B cell (primary cell): Measurements from ENCODE around the gene TIRAP. TPM values are rescaled to one million over a fixed set of nuclear protein-coding genes. Genes with fewer than 3 reads are reported as not detected.

ENCODE experiments used
- ATAC-seq: fragments of 200-7000 bp; cut with Tn5 transposase; one replicate; pipeline ENCODE4 v1.10.0; 2021; ENCODE audit warnings: low read depth, mild to moderate bottlenecking, moderate number of reproducible peaks, moderate library complexity
- CTCF ChIA-PET: fragments of 350-600 bp; sonication (Branson Sonifier 250); formaldehyde crosslinking; loops from one replicate; lab custom pipeline; 2021; ENCODE audit warnings: antibody characterized with exemption, inconsistent platforms; lab: Charles Lee
- POLR2A ChIA-PET: fragments of 350-600 bp; sonication (Branson Sonifier 250); formaldehyde crosslinking; loops from one replicate; lab custom pipeline; 2021; ENCODE audit warnings: antibody characterized with exemption; lab: Charles Lee
- DNase-seq: peaks from one replicate; pipeline ENCODE4 v3.0.0; 2013
- H2AFZ ChIP-seq: 2 replicates; pipeline ENCODE4 v1.6.1; 2012; ENCODE audit warnings: mild to moderate bottlenecking, low read depth, low read length; ENCODE audit not compliant: insufficient read depth, poor library complexity, severe bottlenecking
- H3K27ac ChIP-seq, 2 donors: 1 replicate in 1 of 2; 2 replicates in 1 of 2; pipeline ENCODE4 v1.5.1; 2012 to 2013; ENCODE audit warnings: low read length in 2 of 2, mild to moderate bottlenecking in 2 of 2, moderate library complexity in 1 of 2
- H3K27me3 ChIP-seq, 4 experiments: fragments of 200-600 bp in 1 of 4; sonication (generic) in 1 of 4; replicated peaks in 1 of 4; 1 replicate in 2 of 4; 2 replicates in 2 of 4; pipeline versions ENCODE4 v1.6.1 to v1.7.0; 2013 to 2016; ENCODE audit warnings: low read length in 3 of 4, mild to moderate bottlenecking in 2 of 4, mixed read lengths in 1 of 4, moderate library complexity in 1 of 4; ENCODE audit not compliant: insufficient read depth in 4 of 4, control insufficient read depth in 3 of 4; ENCODE audit errors: control extremely low read depth in 1 of 4
- H3K36me3 ChIP-seq, 2 experiments: replicated peaks in 1 of 2; 1 replicate in 1 of 2; 2 replicates in 1 of 2; pipeline versions ENCODE4 v1.6.1 to v1.7.1; 2013; ENCODE audit warnings: low read length in 1 of 2; ENCODE audit not compliant: insufficient read depth in 2 of 2, control insufficient read depth in 1 of 2; ENCODE audit errors: control extremely low read depth in 1 of 2, extremely low read depth in 1 of 2
- H3K4me1 ChIP-seq, 2 donors: fragments of 200-600 bp in 1 of 2; sonication (generic) in 1 of 2; 1 replicate in 1 of 2; 2 replicates in 1 of 2; pipeline versions ENCODE4 v1.5.1 to v1.6.1; 2013 to 2017; ENCODE audit warnings: low read length in 2 of 2; ENCODE audit not compliant: control insufficient read depth in 2 of 2, insufficient read depth in 2 of 2
- H3K4me2 ChIP-seq: replicated peaks from 2 replicates; pipeline ENCODE3; 2012; ENCODE audit warnings: mild to moderate bottlenecking, low read depth, low read length; ENCODE audit not compliant: poor library complexity, severe bottlenecking
- H3K4me3 ChIP-seq, 5 experiments: fragments of 200-600 bp in 1 of 5; sonication (generic) in 1 of 5; 1 replicate in 3 of 5; 2 replicates in 2 of 5; pipeline versions ENCODE4 v1.5.1 to v1.7.0; 2011 to 2016; ENCODE audit warnings: low read length in 4 of 5, mild to moderate bottlenecking in 4 of 5, low read depth in 2 of 5, control low read depth in 1 of 5, moderate library complexity in 1 of 5; ENCODE audit not compliant: insufficient read depth in 1 of 5; ENCODE audit errors: control extremely low read depth in 1 of 5, extremely low read depth in 1 of 5
- H3K79me2 ChIP-seq: fragments of 200-600 bp; sonication (generic); one replicate; pipeline ENCODE4 v1.6.0; 2016; ENCODE audit warnings: low read length; ENCODE audit not compliant: control insufficient read depth, insufficient read depth
- H3K9ac ChIP-seq: fragments of 200-600 bp; sonication (generic); 2 replicates; pipeline ENCODE4 v1.6.1; 2017; ENCODE audit warnings: mild to moderate bottlenecking, low read length, moderate library complexity
- H3K9me3 ChIP-seq, 3 donors: one replicate each; pipeline versions ENCODE4 v1.6.1 to v1.7.1; 2013; ENCODE audit warnings: low read length in 2 of 3; ENCODE audit not compliant: control insufficient read depth in 2 of 3, insufficient read depth in 1 of 3; ENCODE audit errors: control extremely low read depth in 1 of 3
- H4K20me1 ChIP-seq: 2 replicates; pipeline ENCODE4 v1.6.0; 2012; ENCODE audit warnings: mild to moderate bottlenecking, low read length; ENCODE audit not compliant: insufficient read depth, control insufficient read depth, poor library complexity, severe bottlenecking
- H3K27ac Mint-ChIP-seq: one replicate; pipeline ENCODE4 v1.8.0; 2021; ENCODE audit warnings: mixed read lengths
- H3K27me3 Mint-ChIP-seq: one replicate; pipeline ENCODE4 v1.8.0; 2021; ENCODE audit warnings: mixed read lengths
- H3K4me1 Mint-ChIP-seq: one replicate; pipeline ENCODE4 v1.8.0; 2021; ENCODE audit warnings: mixed read lengths
- H3K4me3 Mint-ChIP-seq: one replicate; pipeline ENCODE4 v1.8.0; 2021; ENCODE audit warnings: mixed read lengths
- H3K9me3 Mint-ChIP-seq: one replicate; pipeline ENCODE4 v1.8.0; 2022; ENCODE audit warnings: mixed read lengths; ENCODE audit not compliant: insufficient read depth
- CTCF ChIP-seq: fragments of 200-600 bp; IDR thresholded peaks from one replicate; pipeline ENCODE4 v1.8.0; 2022; ENCODE audit warnings: antibody characterized with exemption, mild to moderate bottlenecking
- EZH2 ChIP-seq: IDR thresholded peaks from 2 replicates; pipeline ENCODE4 v1.6.1; 2012; ENCODE audit warnings: borderline replicate concordance, low read depth, mild to moderate bottlenecking, moderate library complexity, low read length; ENCODE audit not compliant: insufficient read depth, poor library complexity, severe bottlenecking
- WGBS: methylation state at CpG from one replicate; pipeline ENCODE4 v1.1.5; 2013; ENCODE audit warnings: missing lambda C conversion rate; ENCODE audit not compliant: insufficient coverage; 5-methylcytosine and 5-hydroxymethylcytosine counted together
- intact Hi-C: fragments of 100-400 bp; cut with micrococcal nuclease; formaldehyde crosslinking; loops from one replicate; pipeline ENCODE4 v1.10.0; 2022
- polyA plus RNA-seq: library from polyadenylated mRNA; depleted of rRNA; stranded (reverse); fragments of >200 nt; gene quantifications from 2 replicates; pipeline ENCODE4 v1.2.3, GENCODE V29; 2012
- total RNA-seq, 2 donors: library from RNA; stranded (reverse); fragments of 120-200 nt in 1 of 2; gene quantifications; 1 replicate in 1 of 2; 2 replicates in 1 of 2; pipeline versions ENCODE4 v1.2.3 to v1.2.4, GENCODE V29; 2013 to 2022

TIRAP gene
- total and polyA plus RNA-seq, 2 donors (not counting 1 experiment from before 2014, with no cell fraction given): 9.9 to 25.1 TPM

- intact Hi-C loops: no loop called here
- CTCF ChIA-PET: no interaction called here
- H4K20me1 ChIP-seq: no peaks in the 10 kb centered on the region
- Mint-ChIP-seq H3K4me1 (peaks cover 6% of the 10 kb centered on the region), H3K27ac (no peak overlapping the region), H3K27me3 (no peaks in the 10 kb centered on the region), H3K9me3 (no peaks in the 10 kb centered on the region), H3K4me3 (no peak overlapping the region)
- no peaks in the 10 kb centered on the region for H3K27me3 ChIP-seq
- TF ChIP-seq CTCF: no peak
- TF ChIP-seq EZH2: no peak
- no peaks in the 10 kb centered on the region for H3K79me2 ChIP-seq
- H3K4me1 ChIP-seq: no peaks in the 10 kb centered on the region
- no peaks in the 10 kb centered on the region for H3K9me3 ChIP-seq
- no peak overlapping the region for H2AFZ ChIP-seq
- no peak for DNase-seq
- POLR2A ChIA-PET: no interaction called here
- peaks cover 0 to 70% of the 10 kb centered on the region in 2 experiments for H3K36me3 ChIP-seq
- H3K9ac ChIP-seq: no peak overlapping the region
- WGBS: 95% methylated on average over 15 of the region's 15 CpGs
- no peak overlapping the region for H3K4me2 ChIP-seq
- ATAC-seq: no peak
- H3K4me3 ChIP-seq: no peak overlapping the region
- no peak overlapping the region for H3K27ac ChIP-seq
Observed at GRCh38 chr11:126339073-126339862, 56.4 kb downstream of the TIRAP start.

GRCh38 chr11:126339863-126340434 is 57.1 kb downstream of the TIRAP start:
- no peaks in the 10 kb centered on the region for H3K4me1 ChIP-seq

More at GRCh38 chr11:126339863-126340434, 57.1 kb downstream of the TIRAP start:
- no peaks in the 10 kb centered on the region for H3K9me3 Mint-ChIP-seq
- Histone ChIP-seq H3K79me2 (no peaks in the 10 kb centered on the region), H3K9me3 (no peaks in the 10 kb centered on the region), H3K27me3 (no peaks in the 10 kb centered on the region), H3K9ac (no peak overlapping the region), H3K4me2 (no peak overlapping the region), H4K20me1 (no peaks in the 10 kb centered on the region), H2AFZ (no peak overlapping the region), H3K27ac (no peak overlapping the region), H3K36me3 (peaks cover 0 to 70% of the 10 kb centered on the region in 2 experiments), H3K4me3 (no peak overlapping the region)
- TF ChIP-seq CTCF (no peak), EZH2 (no peak)
- H3K27ac Mint-ChIP-seq: no peak overlapping the region
- over 99% methylated on average over 10 of the region's 11 CpGs for WGBS
- ATAC-seq (no peak), DNase-seq (no peak)
- H3K4me1 Mint-ChIP-seq: peaks cover 6% of the 10 kb centered on the region
- intact Hi-C loops: no loop called here
- ChIA-PET POLR2A (no interaction called here), CTCF (no interaction called here)
- H3K27me3 Mint-ChIP-seq: no peaks in the 10 kb centered on the region
- no peak overlapping the region for H3K4me3 Mint-ChIP-seq
